ENCODE measurements around the gene TMEM52.

TMEM52 gene

DNA sequence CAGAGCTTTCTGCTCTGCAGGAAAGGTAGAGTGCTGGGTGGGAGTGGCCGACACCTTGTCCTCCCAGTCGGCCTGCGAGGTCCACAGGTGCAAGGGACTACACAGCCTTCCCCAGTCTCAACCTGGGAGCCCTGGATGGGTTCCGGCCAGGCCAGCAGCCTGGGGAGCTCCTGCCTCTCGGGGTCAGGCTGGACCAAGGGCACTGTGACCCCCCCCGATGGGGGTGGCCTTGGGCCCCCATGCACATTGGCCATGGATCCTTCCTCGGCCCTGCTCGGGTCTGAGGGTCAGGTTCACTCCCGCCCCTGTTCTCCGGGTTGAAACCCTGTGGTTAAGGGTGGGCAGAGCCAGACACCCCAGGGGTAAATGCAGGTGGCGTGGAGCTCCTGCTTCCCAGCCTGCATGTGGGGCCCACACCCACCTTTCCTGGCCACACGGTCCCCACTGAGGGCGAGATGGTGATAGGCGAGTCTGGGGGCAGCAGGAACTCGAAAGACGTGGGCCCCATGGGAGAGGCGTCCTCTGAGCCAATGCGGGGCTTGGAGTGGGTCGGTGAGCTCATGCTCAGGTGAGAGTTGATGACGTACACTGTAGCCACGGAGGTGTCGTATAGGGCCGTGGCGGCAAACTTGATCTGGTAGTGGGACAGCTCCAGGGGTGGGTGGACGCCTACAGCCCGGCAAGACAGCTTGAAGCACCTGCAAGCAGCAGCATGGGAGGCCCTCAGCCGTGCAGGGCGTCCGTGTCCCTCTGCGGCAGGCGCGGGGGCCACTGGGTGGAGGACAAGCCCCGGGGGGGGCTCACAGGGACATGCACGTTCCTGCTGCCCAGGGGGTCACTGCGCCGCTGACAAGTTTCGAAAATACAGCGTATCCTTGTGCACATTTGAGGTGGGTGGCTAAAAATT is 10.8 kb upstream of the TMEM52 start:
- TF ChIP-seq, protein P1, sequence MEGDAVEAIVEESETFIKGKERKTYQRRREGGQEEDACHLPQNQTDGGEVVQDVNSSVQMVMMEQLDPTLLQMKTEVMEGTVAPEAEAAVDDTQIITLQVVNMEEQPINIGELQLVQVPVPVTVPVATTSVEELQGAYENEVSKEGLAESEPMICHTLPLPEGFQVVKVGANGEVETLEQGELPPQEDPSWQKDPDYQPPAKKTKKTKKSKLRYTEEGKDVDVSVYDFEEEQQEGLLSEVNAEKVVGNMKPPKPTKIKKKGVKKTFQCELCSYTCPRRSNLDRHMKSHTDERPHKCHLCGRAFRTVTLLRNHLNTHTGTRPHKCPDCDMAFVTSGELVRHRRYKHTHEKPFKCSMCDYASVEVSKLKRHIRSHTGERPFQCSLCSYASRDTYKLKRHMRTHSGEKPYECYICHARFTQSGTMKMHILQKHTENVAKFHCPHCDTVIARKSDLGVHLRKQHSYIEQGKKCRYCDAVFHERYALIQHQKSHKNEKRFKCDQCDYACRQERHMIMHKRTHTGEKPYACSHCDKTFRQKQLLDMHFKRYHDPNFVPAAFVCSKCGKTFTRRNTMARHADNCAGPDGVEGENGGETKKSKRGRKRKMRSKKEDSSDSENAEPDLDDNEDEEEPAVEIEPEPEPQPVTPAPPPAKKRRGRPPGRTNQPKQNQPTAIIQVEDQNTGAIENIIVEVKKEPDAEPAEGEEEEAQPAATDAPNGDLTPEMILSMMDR (conservative IDR thresholded peaks at IDR 0.05): no peak
- H3K27ac ChIP-seq: no peak overlapping the region

DNA sequence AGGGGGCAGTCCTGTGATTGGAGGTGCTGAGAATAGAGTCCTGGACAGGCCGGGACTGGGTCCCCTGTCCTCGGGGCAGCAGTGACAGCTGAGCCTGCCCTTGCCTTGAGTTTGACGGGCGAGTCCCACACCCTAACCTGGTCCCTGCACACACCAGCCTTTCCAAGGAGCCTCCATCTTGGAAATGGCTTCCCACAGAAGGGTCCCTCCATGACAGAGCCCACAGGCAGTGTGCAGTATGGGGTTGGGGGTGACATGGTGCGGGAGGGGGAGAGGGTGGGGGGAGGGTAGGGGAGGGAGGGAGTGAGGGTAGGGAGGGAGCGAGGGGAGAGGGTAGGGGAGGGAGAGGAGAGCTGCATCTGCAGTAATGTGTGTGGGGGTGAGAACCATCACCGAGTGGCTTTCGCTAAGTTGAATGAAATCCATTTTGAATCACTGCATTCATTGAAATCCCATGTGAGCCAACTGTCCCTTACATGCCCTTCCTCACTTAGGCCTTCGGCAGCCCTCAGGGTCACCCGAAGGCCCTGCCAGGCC is 10.1 kb upstream of the TMEM52 start:
- TF ChIP-seq, protein P1 (conservative IDR thresholded peaks at IDR 0.05): no peak

DNA sequence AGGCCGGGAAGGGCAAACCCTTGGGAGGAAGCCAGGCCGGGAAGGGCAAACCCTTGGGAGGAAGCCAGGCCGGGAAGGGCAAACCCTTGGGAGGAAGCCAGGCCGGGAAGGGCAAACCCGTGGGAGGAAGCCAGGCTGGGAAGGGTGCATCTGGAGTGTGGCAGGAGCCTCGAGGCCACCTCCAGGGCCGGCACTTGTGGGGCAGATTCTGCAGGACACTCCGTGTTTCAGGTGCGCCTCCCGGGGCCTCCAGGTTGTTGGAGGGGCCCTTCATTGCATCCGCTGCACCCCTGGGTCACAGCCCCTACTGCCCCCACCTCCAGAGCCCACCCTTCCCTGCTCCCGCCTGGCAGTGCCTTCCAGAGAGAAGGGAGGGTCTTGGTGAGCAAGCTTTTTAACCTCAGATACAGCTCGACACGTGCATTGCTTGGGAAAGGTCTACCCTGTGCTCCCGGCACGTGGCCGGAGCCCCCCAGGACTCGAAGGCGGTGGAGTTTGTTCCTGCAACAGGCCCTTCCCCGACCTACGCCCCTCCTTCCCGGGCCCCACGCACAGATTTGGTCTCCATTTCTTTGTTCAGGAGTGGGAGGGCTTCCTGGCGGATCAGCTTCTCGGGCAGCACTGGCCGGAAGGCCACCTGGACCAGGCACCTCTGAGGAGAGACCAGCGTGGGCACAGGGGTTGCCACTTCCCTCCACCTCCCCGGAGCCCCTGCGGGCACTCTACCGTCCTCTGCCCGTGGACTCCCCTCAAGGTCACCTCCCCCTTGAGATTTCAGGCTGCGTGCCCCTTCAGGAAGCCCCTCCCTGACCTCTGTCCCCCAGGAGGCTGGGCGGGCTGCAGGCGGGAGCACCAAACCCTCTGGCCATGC is 9.4 kb upstream of the TMEM52 start:
- H3K27ac ChIP-seq: no peak overlapping the region
- TF ChIP-seq, protein P1 (conservative IDR thresholded peaks at IDR 0.05): no peak

More for the DNA sequence above, 10.1 kb upstream of the TMEM52 start:
- H3K27ac ChIP-seq: no peak overlapping the region

DNA sequence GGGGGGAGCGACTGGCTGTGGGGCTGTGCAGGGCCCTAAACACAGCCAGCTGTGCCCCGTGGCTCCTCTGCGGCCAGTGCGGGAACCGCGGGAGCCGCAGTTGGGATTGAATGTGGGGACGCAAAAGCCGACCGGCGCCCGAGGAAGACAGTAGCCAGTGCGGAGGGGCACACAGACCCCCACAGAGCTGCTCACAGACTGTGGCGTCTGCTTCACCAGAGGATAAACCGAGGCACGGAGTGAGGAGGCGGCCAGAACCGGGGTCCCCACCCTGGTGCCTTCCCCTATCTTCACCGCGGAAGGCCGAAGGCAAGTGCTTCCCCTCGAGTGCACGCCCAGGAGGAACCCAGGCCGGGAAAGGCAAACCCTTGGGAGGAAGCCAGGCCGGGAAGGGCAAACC is 8.7 kb upstream of the TMEM52 start:
- H3K27ac ChIP-seq: no peak overlapping the region
- TF ChIP-seq, protein P1 (conservative IDR thresholded peaks at IDR 0.05): no peak

DNA sequence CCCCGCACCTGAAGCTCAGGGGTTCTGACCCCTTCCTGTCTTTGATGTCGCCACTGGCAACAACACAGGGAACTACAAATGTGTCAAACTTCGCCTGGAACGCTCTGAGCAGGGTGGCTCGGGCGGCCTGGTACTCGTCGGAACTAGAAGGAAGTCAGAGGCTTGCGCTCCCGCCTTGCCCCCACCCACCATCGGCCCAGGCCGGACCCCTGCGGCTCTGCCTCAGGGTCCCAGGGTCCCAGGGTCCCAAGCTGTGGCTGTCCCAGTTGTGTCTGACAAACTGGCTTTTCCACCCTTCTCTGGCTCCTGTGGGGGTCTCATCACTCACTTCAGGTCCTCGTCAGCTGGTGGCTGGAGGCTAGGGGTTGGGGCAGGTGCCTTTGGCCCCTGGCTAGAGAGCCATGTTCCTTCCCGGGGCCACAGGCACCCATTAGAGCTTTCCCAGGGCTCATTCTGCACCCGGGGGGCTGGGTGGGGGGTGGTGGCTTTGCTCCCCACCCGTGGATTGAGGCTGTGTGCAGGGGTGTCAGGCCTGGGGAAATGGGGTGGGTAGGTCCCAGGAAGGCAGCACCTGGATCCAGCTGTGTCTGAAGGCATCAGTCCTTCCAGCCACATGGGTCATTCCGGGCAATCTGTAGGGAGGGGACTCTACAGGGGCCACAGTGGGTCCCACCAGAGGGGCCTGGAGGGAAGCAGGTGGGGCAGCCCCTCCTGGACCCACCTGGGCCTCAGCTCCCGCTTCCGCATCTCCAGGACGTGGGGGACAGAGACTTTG is 8.0 kb upstream of the TMEM52 start:
- TF ChIP-seq, protein P1 (conservative IDR thresholded peaks at IDR 0.05): no peak
- no peak overlapping the region for H3K27ac ChIP-seq

DNA sequence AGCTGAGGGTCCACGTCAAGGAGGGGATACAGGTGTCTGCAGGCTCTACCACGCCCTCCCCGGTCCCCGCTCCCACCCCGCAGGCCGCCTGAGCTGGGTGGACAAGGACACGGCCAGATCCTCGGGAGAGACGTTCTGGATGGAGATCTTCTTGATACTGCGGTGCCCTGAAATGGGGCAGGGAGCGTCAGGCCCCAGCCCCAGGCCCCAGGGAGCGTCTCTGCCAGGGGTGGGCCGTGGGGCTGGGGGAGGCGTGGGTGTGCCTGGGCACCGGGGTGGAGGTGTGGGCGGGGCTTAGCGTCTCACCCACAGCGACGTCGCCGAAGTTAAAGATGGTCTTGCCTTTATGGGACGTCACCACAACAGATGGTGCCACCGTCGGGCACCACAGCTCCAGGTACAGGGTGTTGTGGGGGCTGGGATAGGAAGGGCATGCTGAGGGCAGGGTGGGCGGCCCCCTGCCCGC is 7.3 kb upstream of the TMEM52 start:
- TF ChIP-seq, protein P1 (conservative IDR thresholded peaks at IDR 0.05): no peak
- H3K27ac ChIP-seq: no peak overlapping the region
